Aorta (tissue), 5 donors: ENCODE measurements around the gene TACC3. TPM values are rescaled to one million over a fixed set of nuclear protein-coding genes. Genes with fewer than 3 reads are reported as not detected.

ENCODE experiments used
- ATAC-seq: fragments of 200-7000 bp; cut with Tn5 transposase; one replicate; pipeline ENCODE4 v1.9.1; 2022; ENCODE audit warnings: moderate library complexity; ENCODE audit not compliant: low FRiP score
- DNase-seq, 2 donors: peaks; one replicate each; pipeline ENCODE4 v3.0.0-alpha.2; 2020
- H3K27ac ChIP-seq, 2 donors: one replicate each; pipeline ENCODE4 v1.5.1; 2013; ENCODE audit warnings: low read length in 2 of 2, mild to moderate bottlenecking in 2 of 2, moderate library complexity in 2 of 2, control low read depth in 1 of 2, inconsistent platforms in 1 of 2, low read depth in 1 of 2
- H3K27me3 ChIP-seq, 2 donors: one replicate each; pipeline ENCODE4 v1.6.1; 2013; ENCODE audit warnings: control low read depth in 1 of 2, low read length in 1 of 2, mild to moderate bottlenecking in 1 of 2, moderate library complexity in 1 of 2; ENCODE audit not compliant: insufficient read depth in 2 of 2, control insufficient read depth in 1 of 2
- H3K36me3 ChIP-seq, 2 donors: one replicate each; pipeline ENCODE4 v1.6.1; 2013; ENCODE audit warnings: control low read depth in 1 of 2, low read length in 1 of 2, mild to moderate bottlenecking in 1 of 2; ENCODE audit not compliant: insufficient read depth in 2 of 2, control insufficient read depth in 1 of 2
- H3K4me1 ChIP-seq, 2 donors: one replicate each; pipeline ENCODE4 v1.6.1; 2013; ENCODE audit warnings: low read length in 2 of 2, control low read depth in 1 of 2, mild to moderate bottlenecking in 1 of 2, moderate library complexity in 1 of 2; ENCODE audit not compliant: insufficient read depth in 2 of 2, control insufficient read depth in 1 of 2
- H3K4me3 ChIP-seq, 2 donors: one replicate each; pipeline ENCODE4 v1.5.1; 2013; ENCODE audit warnings: low read length in 2 of 2, control low read depth in 1 of 2, mild to moderate bottlenecking in 1 of 2
- H3K9me3 ChIP-seq: one replicate; pipeline ENCODE4 v1.6.1; 2013; ENCODE audit warnings: mild to moderate bottlenecking, low read length; ENCODE audit not compliant: control insufficient read depth
- WGBS, 2 donors: extraction: QIAGEN DNeasy Blood & Tissue Kit; methylation state at CpG; one replicate each; pipeline ENCODE4 v1.1.7; 2013; 5-methylcytosine and 5-hydroxymethylcytosine counted together
- intact Hi-C, 2 donors: fragments of 100-400 bp; cut with DNase I; formaldehyde crosslinking; loops; one replicate each; pipeline versions ENCODE4 v1.14.2 to v1.15.0; 2022
- polyA plus RNA-seq, 2 donors: library from polyadenylated mRNA; stranded (reverse); fragments of 200-250 nt; gene quantifications; one replicate each; pipeline ENCODE4 v1.2.3, GENCODE V29; 2013
- total RNA-seq, 2 donors: library from RNA; stranded (reverse); fragmentation: NEBNext Ultra II Directional; extraction: Animal tissue kit (Norgen Biotek cat#: 25700); gene quantifications; one replicate each; pipeline ENCODE4 v1.2.1, GENCODE V29; 2021
- donor health status: healthy with polysubstance abuse.
- donor health status: Bipolar disorder and iron deficiency.
- donor health status: DM: no; HTN: no; CAD: no.
- donor health status: DM: no; HTN: no; CAD: no.
- donor health status: DM: yes; HTN: yes; CAD: no.

The TACC3 gene
- total and polyA plus RNA-seq, 4 donors: 5.2 to 16.1 (median 8.4) TPM

DNA sequence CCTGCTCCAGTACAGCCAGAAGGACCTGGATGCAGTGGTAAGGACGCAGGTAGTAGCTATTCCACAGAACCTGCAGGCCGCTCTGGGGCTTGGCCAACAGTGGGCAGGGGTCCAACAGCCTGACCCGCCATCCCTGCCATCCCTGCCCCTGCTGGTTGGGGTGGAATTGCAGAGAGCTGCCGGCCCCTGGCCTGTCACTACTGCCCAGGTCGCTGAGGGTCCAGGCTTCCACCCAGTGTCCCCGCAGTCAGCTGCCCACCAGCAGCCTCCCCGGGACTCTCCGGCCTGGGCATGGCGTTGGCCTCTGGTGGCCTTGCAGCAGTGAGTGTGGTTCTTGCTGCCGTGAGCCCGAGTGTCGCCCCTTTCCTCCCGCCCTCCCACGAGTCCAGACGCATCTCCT lies 16.3 kb downstream of the TACC3 start:
- no peak for ATAC-seq
- no peaks in the 10 kb centered on the region for H3K36me3 ChIP-seq

DNA sequence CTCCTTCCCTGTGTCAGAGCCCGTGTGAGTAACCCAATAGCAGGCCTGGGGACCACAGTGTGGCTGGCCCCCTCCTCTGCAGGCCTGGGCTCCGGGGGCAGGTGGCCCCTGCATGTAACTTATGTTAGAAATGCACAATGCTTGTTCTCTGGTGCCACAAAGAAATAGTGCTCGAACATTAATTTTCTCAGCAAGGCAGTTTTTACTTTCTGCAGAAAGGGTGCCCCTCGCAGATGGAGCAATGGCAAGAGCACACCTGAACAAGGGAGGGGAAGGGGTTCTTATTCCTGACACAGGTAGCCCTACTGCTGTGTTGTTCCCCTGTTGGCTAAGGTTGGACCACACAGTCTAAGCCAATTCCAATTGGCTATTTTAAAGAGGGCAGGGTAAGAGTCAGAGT lies 17.1 kb downstream of the TACC3 start:
- no peak for ATAC-seq
- H3K36me3 ChIP-seq: no peaks in the 10 kb centered on the region

More for the DNA sequence above, 16.3 kb downstream of the TACC3 start:
- no peak overlapping the region for H3K27ac ChIP-seq
- no peaks in the 10 kb centered on the region for H3K27me3 ChIP-seq
- intact Hi-C loops: no loop called here
- DNase-seq: no peak
- H3K4me1 ChIP-seq: no peaks in the 10 kb centered on the region
- peaks cover 4% of the 10 kb centered on the region for H3K9me3 ChIP-seq
- H3K4me3 ChIP-seq: no peak overlapping the region
- WGBS, 2 donors: 98% methylated on average over 15 of the region's 15 CpGs

DNA sequence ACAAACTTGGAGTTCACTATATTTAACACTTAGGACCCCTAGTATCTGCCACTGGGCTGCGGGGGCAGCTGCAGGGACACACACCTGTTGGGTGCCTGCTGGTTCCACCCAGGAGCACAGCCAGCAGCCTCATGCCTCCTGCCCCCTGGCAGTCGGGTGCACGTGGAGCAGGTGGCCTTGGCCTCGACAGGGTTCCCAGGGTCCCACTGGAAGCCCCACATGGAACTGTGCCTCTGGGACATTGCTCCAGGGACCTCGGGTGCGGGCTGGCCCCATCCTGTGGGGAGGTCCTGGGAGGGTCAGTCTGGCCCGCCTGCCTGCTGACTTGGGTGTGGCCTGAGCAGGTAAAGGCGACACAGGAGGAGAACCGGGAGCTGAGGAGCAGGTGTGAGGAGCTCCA lies 18.0 kb downstream of the TACC3 start:
- Histone ChIP-seq H3K27me3 (no peaks in the 10 kb centered on the region), H3K4me1 (no peaks in the 10 kb centered on the region), H3K36me3 (no peaks in the 10 kb centered on the region), H3K27ac (no peak overlapping the region), H3K9me3 (peaks cover 4% of the 10 kb centered on the region), H3K4me3 (no peak overlapping the region)
- no peak for DNase-seq
- no peak for ATAC-seq
- 98% methylated on average over 9 of the region's 9 CpGs for WGBS, 2 donors
- intact Hi-C loops: no loop called here

More for the DNA sequence above, 17.1 kb downstream of the TACC3 start:
- intact Hi-C loops: no loop called here
- Histone ChIP-seq H3K27ac (no peak overlapping the region), H3K27me3 (no peaks in the 10 kb centered on the region), H3K9me3 (peaks cover 4% of the 10 kb centered on the region), H3K4me1 (no peaks in the 10 kb centered on the region), H3K4me3 (no peak overlapping the region)
- no peak for DNase-seq
- WGBS, 2 donors: 97 to 100% methylated on average over 4 of the region's 4 CpGs

DNA sequence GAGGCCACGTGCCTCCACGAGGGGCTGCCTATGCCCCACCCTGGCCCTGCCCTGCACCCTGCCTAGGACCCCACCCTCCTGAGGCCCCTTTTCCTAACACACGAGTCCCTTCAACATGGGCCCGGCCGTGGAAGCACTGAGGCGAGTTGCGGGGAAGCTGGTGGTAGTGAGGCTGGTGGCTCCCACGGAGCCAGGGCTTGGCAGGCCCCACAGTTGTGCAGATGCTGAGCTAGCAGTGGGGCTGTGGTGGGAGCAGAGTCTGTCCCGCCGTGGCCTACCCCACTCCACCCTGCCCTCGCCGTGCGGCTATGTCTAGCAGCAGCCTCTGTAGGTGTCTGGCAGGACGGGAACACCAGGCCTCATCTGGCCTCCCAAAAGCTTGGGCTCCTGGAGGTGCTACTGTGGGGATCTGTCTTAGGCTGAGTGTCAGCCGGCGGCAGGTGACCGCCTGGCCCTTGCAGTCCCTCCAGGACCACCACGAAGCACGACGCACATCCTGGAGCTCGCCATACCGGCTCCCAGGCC lies 18.8 kb downstream of the TACC3 start:
- no peaks in the 10 kb centered on the region for H3K36me3 ChIP-seq
- WGBS, 2 donors: 96 to 97% methylated on average over 22 of the region's 22 CpGs
- DNase-seq: no peak
- H3K9me3 ChIP-seq: peaks cover 4% of the 10 kb centered on the region
- intact Hi-C loops: loop anchor here in 1 of 2 donors (10.0 kb wide), 1 partner anchor 65 kb away; no protein-coding TSS in a partner anchor
- no peak overlapping the region for H3K4me3 ChIP-seq
- no peak for ATAC-seq
- H3K27ac ChIP-seq: no peak overlapping the region
- no peaks in the 10 kb centered on the region for H3K27me3 ChIP-seq
- no peaks in the 10 kb centered on the region for H3K4me1 ChIP-seq

DNA sequence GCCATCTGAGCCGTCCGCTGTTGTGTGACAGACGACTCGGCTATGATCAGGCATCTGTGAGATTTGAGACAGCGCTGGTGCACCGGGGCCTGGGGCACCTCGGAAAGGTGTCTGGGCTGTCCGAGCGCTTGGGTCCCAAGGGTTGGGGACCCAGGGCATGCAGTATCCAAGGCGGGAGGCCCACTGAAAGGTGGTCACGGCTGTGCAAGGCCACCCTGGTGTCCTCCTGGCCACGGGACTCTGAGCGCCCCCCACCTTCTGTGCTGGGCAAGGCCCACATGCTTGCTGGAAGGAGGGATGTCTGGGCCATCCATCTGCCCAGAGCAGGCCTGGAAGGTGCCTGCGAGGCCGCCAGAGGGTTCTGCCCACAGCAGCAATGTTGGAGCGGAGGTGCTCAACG lies 19.9 kb downstream of the TACC3 start:
- intact Hi-C loops: loop anchor here in 1 of 2 donors (10.0 kb wide), 1 partner anchor 64 kb away; no protein-coding TSS in a partner anchor
- no peak overlapping the region for H3K4me3 ChIP-seq
- ATAC-seq (no peak), DNase-seq (no peak)
- H3K36me3 ChIP-seq: no peaks in the 10 kb centered on the region
- peaks cover 4% of the 10 kb centered on the region for H3K9me3 ChIP-seq
- H3K4me1 ChIP-seq: no peaks in the 10 kb centered on the region
- WGBS, 2 donors: 91 to 94% methylated on average over 17 of the region's 17 CpGs
- H3K27ac ChIP-seq: no peak overlapping the region
- H3K27me3 ChIP-seq: no peaks in the 10 kb centered on the region

DNA sequence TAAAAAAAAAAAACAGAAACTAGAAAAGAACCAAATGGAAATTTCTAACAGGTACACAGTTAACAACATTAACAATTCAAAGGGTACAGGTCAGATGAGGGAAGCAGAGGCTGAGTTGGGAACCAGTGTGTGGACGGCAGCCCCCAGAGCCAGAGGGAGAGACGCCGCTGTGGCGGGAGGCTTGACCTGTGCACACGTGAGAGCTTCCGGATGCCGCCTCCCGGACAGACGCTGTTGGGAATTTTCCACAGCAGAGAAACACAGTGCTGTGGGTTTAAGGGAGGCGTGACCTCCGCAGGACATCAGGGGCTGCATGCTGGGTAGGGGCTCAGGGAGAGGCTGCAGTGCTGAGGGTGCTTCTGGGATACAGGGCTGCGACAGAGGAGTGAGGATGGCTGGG lies 22.2 kb downstream of the TACC3 start:
- Histone ChIP-seq H3K9me3 (no peaks in the 10 kb centered on the region), H3K36me3 (no peaks in the 10 kb centered on the region), H3K4me1 (no peaks in the 10 kb centered on the region), H3K27ac (no peak overlapping the region), H3K4me3 (no peak overlapping the region), H3K27me3 (no peaks in the 10 kb centered on the region)
- WGBS, 2 donors: 77 to 96% methylated on average over 12 of the region's 12 CpGs
- intact Hi-C loops: loop anchor here in 1 of 2 donors (10.0 kb wide), 1 partner anchor 61 kb away; no protein-coding TSS in a partner anchor
- no peak for ATAC-seq
- no peak for DNase-seq

DNA sequence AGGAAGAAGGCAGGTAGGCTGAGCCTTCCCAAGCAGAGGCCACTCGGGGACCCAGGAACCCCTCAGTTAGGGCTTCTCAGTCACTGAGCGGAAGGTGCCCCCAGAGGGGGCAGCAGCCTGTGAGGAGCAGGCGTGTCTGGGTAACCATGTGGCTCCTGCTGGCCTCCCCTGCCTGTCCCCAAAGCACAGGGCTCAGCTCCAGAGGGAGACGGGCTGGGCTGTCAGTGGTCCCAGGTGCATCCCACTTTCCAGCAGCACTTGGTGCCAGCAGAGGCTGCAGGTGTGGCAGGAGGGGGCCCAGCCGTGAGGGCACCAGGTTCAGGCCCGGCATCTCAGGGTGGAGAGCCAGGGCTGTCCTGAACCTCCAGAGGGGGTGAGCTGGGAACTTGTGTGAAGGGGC lies 22.7 kb downstream of the TACC3 start:
- intact Hi-C loops: loop anchor here in 1 of 2 donors (10.0 kb wide), 1 partner anchor 61 kb away; no protein-coding TSS in a partner anchor
- 95 to 97% methylated on average over 4 to 6 of the region's 6 CpGs for WGBS, 2 donors

DNA sequence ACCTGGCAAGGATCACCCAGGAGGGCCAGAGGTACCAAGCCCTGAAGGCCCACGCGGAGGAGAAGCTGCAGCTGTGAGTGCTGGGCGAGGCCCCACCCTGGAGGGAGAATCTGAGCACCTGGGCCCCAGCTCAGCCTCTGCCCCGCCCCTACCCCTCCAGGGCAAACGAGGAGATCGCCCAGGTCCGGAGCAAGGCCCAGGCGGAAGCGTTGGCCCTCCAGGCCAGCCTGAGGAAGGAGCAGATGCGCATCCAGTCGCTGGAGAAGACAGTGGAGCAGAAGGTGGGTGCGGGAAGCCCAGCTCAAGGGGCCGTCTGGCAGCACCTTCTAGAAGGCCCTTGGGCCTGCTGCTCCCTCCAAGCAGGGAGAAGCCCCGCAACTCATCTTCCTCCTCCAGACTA lies 23.2 kb downstream of the TACC3 start:
- Histone ChIP-seq H3K4me3 (no peak overlapping the region), H3K9me3 (no peaks in the 10 kb centered on the region), H3K36me3 (no peaks in the 10 kb centered on the region), H3K27ac (no peak overlapping the region), H3K4me1 (no peaks in the 10 kb centered on the region), H3K27me3 (no peaks in the 10 kb centered on the region)
- ATAC-seq (no peak), DNase-seq (no peak)
- intact Hi-C loops: loop anchor here in 1 of 2 donors (10.0 kb wide), 1 partner anchor 60 kb away; no protein-coding TSS in a partner anchor
- WGBS, 2 donors: 93 to 95% methylated on average over 14 of the region's 14 CpGs

More for the DNA sequence above, 22.7 kb downstream of the TACC3 start:
- no peaks in the 10 kb centered on the region for H3K9me3 ChIP-seq
- no peaks in the 10 kb centered on the region for H3K4me1 ChIP-seq
- no peak for ATAC-seq
- H3K27me3 ChIP-seq: no peaks in the 10 kb centered on the region
- no peaks in the 10 kb centered on the region for H3K36me3 ChIP-seq
- no peak overlapping the region for H3K4me3 ChIP-seq
- DNase-seq: no peak
- no peak overlapping the region for H3K27ac ChIP-seq

DNA sequence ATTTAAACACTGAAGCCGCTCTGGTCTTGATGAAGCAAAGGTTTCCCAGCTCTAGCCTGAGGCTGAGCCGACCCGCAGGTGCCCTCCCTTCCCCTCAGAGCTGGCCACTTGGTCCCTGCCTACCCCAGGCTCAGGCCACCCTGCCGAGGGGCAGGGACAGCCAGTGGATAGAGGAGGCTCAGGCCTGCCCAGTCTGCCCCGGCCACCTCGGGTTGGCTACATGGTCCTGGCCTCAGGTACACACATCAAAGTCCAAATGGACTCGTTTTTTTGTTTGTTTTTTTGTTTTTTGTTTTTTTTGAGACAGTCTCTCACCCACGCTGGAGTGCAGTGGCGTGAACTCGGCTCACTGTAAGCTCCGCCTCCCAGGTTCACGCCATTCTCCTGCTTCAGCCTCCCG lies 23.8 kb downstream of the TACC3 start:
- no peak overlapping the region for H3K27ac ChIP-seq
- WGBS, 2 donors: 93% methylated on average over 13 of the region's 13 CpGs
- intact Hi-C loops: loop anchor here (5.0 to 10.0 kb wide), 2 partner anchors 60 to 152 kb away; no protein-coding TSS in a partner anchor
- H3K36me3 ChIP-seq: no peaks in the 10 kb centered on the region
- H3K9me3 ChIP-seq: no peaks in the 10 kb centered on the region
- H3K4me1 ChIP-seq: no peaks in the 10 kb centered on the region
- H3K27me3 ChIP-seq: no peaks in the 10 kb centered on the region
- ATAC-seq: no peak
- DNase-seq: no peak
- H3K4me3 ChIP-seq: no peak overlapping the region
